ENCODE measurements around the gene CDIP1. TPM values are rescaled to one million over a fixed set of nuclear protein-coding genes. Genes with fewer than 3 reads are reported as not detected.

Gene CDIP1
- total RNA-seq, 1 donor from 2014 or later = 30.3 TPM

GRCh38 chr16:4486126-4486893 lies 52.3 kb downstream of the CDIP1 start:
- no peak for TF ChIP-seq CTCF (conservative IDR thresholded peaks at IDR 0.05; ENCODE audit: low read depth, low read length)
- no peak overlapping the region for H3K4me3 ChIP-seq (ENCODE audit: low read depth, low read length)
- no peak for DNase-seq (ENCODE audit: low read depth)

- no peak overlapping the region for H3K4me3 ChIP-seq (ENCODE audit: low read depth, low read length)
- TF ChIP-seq CTCF (conservative IDR thresholded peaks at IDR 0.05; ENCODE audit: low read depth, low read length) = no peak
- no peak for DNase-seq (ENCODE audit: low read depth)
Observed at GRCh38 chr16:4481963-4482362, 56.6 kb downstream of the CDIP1 start.

- no peak for DNase-seq (ENCODE audit: low read depth)
- TF ChIP-seq CTCF (conservative IDR thresholded peaks at IDR 0.05; ENCODE audit: low read depth, low read length) = no peak
- H3K4me3 ChIP-seq (ENCODE audit: low read depth, low read length) = no peak overlapping the region
Observed at GRCh38 chr16:4481526-4481925, 57.0 kb downstream of the CDIP1 start.

- peak overlapping the region; percentile 99 for H3K4me3 ChIP-seq (ENCODE audit: low read depth, low read length)
- TF ChIP-seq CTCF (conservative IDR thresholded peaks at IDR 0.05; ENCODE audit: low read depth, low read length) = peak; percentile 39
Observed at GRCh38 chr16:4477966-4478365, 60.6 kb downstream of the CDIP1 start.

GRCh38 chr16:4475880-4476788 lies 62.4 kb downstream of the CDIP1 start, which contains the start of gene HMOX2:
TSS of gene HMOX2 (plus strand) at chr16:4476398. CDS start at chr16:4505525, 29,127 bp downstream.
- no peak for DNase-seq (ENCODE audit: low read depth)
- peak within 1 kb of the TSS; percentile 99 for H3K4me3 ChIP-seq (ENCODE audit: low read depth, low read length)
- TF ChIP-seq CTCF (conservative IDR thresholded peaks at IDR 0.05; ENCODE audit: low read depth, low read length) = peak; percentile 38

More at GRCh38 chr16:4477966-4478365, 60.6 kb downstream of the CDIP1 start:
- DNase-seq (ENCODE audit: low read depth) = peak; percentile 68

- no peak for DNase-seq (ENCODE audit: low read depth)
- H3K4me3 ChIP-seq (ENCODE audit: low read depth, low read length) = peak within 1 kb of the TSS; percentile 88
- no peak for TF ChIP-seq CTCF (conservative IDR thresholded peaks at IDR 0.05; ENCODE audit: low read depth, low read length)
Observed at GRCh38 chr16:4474192-4474961, 64.2 kb downstream of the CDIP1 start, which contains the start of gene NMRAL1. TSS of gene NMRAL1 (minus strand) at chr16:4474625. CDS start at chr16:4474132, 493 bp downstream.

Measured in epithelial cell of proximal tubule (primary cell).